Neural progenitor cell (in vitro differentiated cells): ENCODE data around the gene AADACL4. TPM values are rescaled to one million over a fixed set of nuclear protein-coding genes. Genes with fewer than 3 reads are reported as not detected.

Source experiments
- DNase-seq: peaks from one replicate; pipeline ENCODE4 v3.0.0-alpha.2; 2016; ENCODE audit warnings: low spot score
- H2AFZ ChIP-seq: fragments of 200-600 bp; sonication (generic); replicated peaks from 2 replicates; pipeline ENCODE4 v1.6.1; 2016; ENCODE audit warnings: antibody characterized with exemption
- H3F3A ChIP-seq: fragments of 200-600 bp; sonication (generic); 2 replicates; pipeline ENCODE4 v1.6.1; 2016; ENCODE audit warnings: antibody characterized with exemption, low read depth
- H3K27ac ChIP-seq: fragments of 200-600 bp; sonication (generic); 2 replicates; pipeline ENCODE4 v1.5.1; 2016; ENCODE audit warnings: mild to moderate bottlenecking
- H3K27me3 ChIP-seq: fragments of 200-600 bp; sonication (generic); 2 replicates; pipeline ENCODE4 v1.6.1; 2016; ENCODE audit warnings: mild to moderate bottlenecking, moderate library complexity
- H3K36me3 ChIP-seq: fragments of 200-600 bp; sonication (generic); 2 replicates; pipeline ENCODE4 v1.5.1; 2016
- H3K4me1 ChIP-seq: fragments of 200-600 bp; sonication (generic); 2 replicates; pipeline ENCODE4 v1.6.1; 2016; ENCODE audit warnings: mixed run types
- H3K4me2 ChIP-seq: fragments of 200-600 bp; sonication (generic); 2 replicates; pipeline ENCODE4 v1.6.1; 2016
- H3K4me3 ChIP-seq: fragments of 200-600 bp; sonication (generic); 2 replicates; pipeline ENCODE4 v1.5.1; 2016
- H3K79me2 ChIP-seq: fragments of 200-600 bp; sonication (generic); 2 replicates; pipeline ENCODE4 v1.6.1; 2016; ENCODE audit warnings: low read depth
- H3K9ac ChIP-seq: fragments of 200-600 bp; sonication (generic); 2 replicates; pipeline ENCODE4 v1.6.1; 2016
- H3K9me3 ChIP-seq: fragments of 200-600 bp; sonication (generic); 2 replicates; pipeline ENCODE4 v1.5.1; 2016; ENCODE audit warnings: low read depth
- H4K20me1 ChIP-seq: fragments of 200-600 bp; sonication (generic); 2 replicates; pipeline ENCODE4 v1.6.1; 2016; ENCODE audit warnings: low read depth
- H3K27ac Mint-ChIP-seq: 3 replicates; pipeline ENCODE4 v1.8.0; 2021; ENCODE audit warnings: mixed read lengths
- H3K27me3 Mint-ChIP-seq: 2 replicates; pipeline ENCODE4 v1.8.0; 2022; ENCODE audit warnings: low read depth, mild to moderate bottlenecking, inconsistent platforms, moderate library complexity, mixed read lengths; ENCODE audit not compliant: insufficient read depth
- H3K36me3 Mint-ChIP-seq: 3 replicates; pipeline ENCODE4 v1.8.0; 2021; ENCODE audit warnings: mixed read lengths
- H3K4me1 Mint-ChIP-seq: 3 replicates; pipeline ENCODE4 v1.8.0; 2021; ENCODE audit warnings: mixed read lengths
- H3K4me3 Mint-ChIP-seq: 3 replicates; pipeline ENCODE4 v1.8.0; 2021; ENCODE audit warnings: mild to moderate bottlenecking, moderate library complexity, mixed read lengths
- H3K9me3 Mint-ChIP-seq: 3 replicates; pipeline ENCODE4 v1.8.0; 2020; ENCODE audit warnings: mixed read lengths
- EZH2 ChIP-seq: fragments of 200-600 bp; sonication (generic); IDR thresholded peaks from 2 replicates; pipeline ENCODE4 v1.6.1; 2017; ENCODE audit warnings: antibody characterized with exemption, mild to moderate bottlenecking, moderate library complexity
- EZH2phosphoT487 ChIP-seq: fragments of 200-600 bp; sonication (generic); IDR thresholded peaks from 2 replicates; pipeline ENCODE4 v1.6.1; 2017; ENCODE audit warnings: antibody characterized with exemption
- total RNA-seq: library from RNA; depleted of rRNA; stranded (reverse); fragments of >200 nt; gene quantifications from 2 replicates; pipeline ENCODE4 v1.2.3, GENCODE V29; 2015; ENCODE audit warnings: low replicate concordance
- TF ChIP-seq, protein P1 (sequence below): fragments of 200-600 bp; sonication (generic); IDR thresholded peaks from 2 replicates; pipeline ENCODE4 v1.5.1; 2017; ENCODE audit warnings: antibody characterized with exemption, mild to moderate bottlenecking

Gene AADACL4
- total RNA-seq, 1 donor from 2014 or later: not detected

- no peaks in the 10 kb centered on the region for H3K9me3 ChIP-seq
- Mint-ChIP-seq H3K4me1 (peaks cover 19% of the 10 kb centered on the region), H3K9me3 (peaks cover 5% of the 10 kb centered on the region), H3K27ac (no peak overlapping the region), H3K27me3 (peaks cover 4% of the 10 kb centered on the region), H3K4me3 (no peak overlapping the region), H3K36me3 (no peaks in the 10 kb centered on the region)
- no peak overlapping the region for H3K4me3 ChIP-seq
- H3K9ac ChIP-seq: no peak overlapping the region
- DNase-seq: no peak
- no peaks in the 10 kb centered on the region for H3K27me3 ChIP-seq
- no peaks in the 10 kb centered on the region for H4K20me1 ChIP-seq
- H3K79me2 ChIP-seq: no peaks in the 10 kb centered on the region
- TF ChIP-seq EZH2 (no peak), EZH2phosphoT487 (no peak)
- no peak overlapping the region for H3K27ac ChIP-seq
- H3K4me1 ChIP-seq: peaks cover 27% of the 10 kb centered on the region
- no peaks in the 10 kb centered on the region for H3K36me3 ChIP-seq
- peaks cover 24% of the 10 kb centered on the region for H3F3A ChIP-seq
- no peak overlapping the region for H2AFZ ChIP-seq
- H3K4me2 ChIP-seq: no peak overlapping the region
Observed at GRCh38 chr1:12631571-12631970, 12.3 kb upstream of the AADACL4 start.

- TF ChIP-seq EZH2phosphoT487 (no peak), EZH2 (no peak)
- TF ChIP-seq, protein P1, sequence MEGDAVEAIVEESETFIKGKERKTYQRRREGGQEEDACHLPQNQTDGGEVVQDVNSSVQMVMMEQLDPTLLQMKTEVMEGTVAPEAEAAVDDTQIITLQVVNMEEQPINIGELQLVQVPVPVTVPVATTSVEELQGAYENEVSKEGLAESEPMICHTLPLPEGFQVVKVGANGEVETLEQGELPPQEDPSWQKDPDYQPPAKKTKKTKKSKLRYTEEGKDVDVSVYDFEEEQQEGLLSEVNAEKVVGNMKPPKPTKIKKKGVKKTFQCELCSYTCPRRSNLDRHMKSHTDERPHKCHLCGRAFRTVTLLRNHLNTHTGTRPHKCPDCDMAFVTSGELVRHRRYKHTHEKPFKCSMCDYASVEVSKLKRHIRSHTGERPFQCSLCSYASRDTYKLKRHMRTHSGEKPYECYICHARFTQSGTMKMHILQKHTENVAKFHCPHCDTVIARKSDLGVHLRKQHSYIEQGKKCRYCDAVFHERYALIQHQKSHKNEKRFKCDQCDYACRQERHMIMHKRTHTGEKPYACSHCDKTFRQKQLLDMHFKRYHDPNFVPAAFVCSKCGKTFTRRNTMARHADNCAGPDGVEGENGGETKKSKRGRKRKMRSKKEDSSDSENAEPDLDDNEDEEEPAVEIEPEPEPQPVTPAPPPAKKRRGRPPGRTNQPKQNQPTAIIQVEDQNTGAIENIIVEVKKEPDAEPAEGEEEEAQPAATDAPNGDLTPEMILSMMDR: no peak
- Histone ChIP-seq H3K27me3 (no peaks in the 10 kb centered on the region), H3K9ac (no peak overlapping the region), H3F3A (peaks cover 10% of the 10 kb centered on the region), H3K79me2 (no peaks in the 10 kb centered on the region), H2AFZ (no peak overlapping the region), H3K9me3 (no peaks in the 10 kb centered on the region), H3K4me3 (no peak overlapping the region), H3K4me1 (peaks cover 23% of the 10 kb centered on the region), H3K4me2 (no peak overlapping the region), H3K27ac (no peak overlapping the region), H3K36me3 (no peaks in the 10 kb centered on the region), H4K20me1 (no peaks in the 10 kb centered on the region)
- no peaks in the 10 kb centered on the region for H3K36me3 Mint-ChIP-seq
- H3K27me3 Mint-ChIP-seq: peaks cover 4% of the 10 kb centered on the region
- H3K4me1 Mint-ChIP-seq: peaks cover 8% of the 10 kb centered on the region
- no peak for DNase-seq
- H3K27ac Mint-ChIP-seq: no peak overlapping the region
- no peak overlapping the region for H3K4me3 Mint-ChIP-seq
- H3K9me3 Mint-ChIP-seq: peaks cover 12% of the 10 kb centered on the region
Observed at GRCh38 chr1:12634156-12634555, 9.7 kb upstream of the AADACL4 start.

DNA sequence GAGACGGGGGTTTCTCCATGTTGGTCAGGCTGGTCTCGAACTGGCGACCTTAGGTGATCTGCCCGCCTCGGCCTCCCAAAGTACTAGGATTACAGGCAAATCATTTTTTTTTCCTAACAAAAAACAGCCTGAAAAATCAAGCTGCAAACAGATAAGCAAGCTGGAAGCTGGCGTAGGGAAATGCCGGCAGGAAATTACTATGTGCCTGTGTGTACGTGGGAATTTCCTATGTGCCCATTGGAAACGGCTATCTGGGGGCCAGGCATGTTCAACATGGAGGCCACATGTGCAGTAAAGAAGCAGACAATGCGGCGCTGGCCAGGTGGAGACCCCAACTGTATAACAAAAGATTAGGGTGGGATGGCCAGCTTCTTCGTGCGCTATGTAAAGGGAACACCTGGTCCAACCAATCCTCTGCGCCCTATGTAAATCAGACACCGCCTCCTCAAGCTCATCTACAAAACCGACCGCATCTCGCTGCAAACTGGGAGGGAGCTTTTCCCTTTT, 9.1 kb upstream of the AADACL4 start:
- no peaks in the 10 kb centered on the region for H3K36me3 Mint-ChIP-seq
- H3K9me3 ChIP-seq: no peaks in the 10 kb centered on the region

More for the DNA sequence above, 9.1 kb upstream of the AADACL4 start:
- H3F3A ChIP-seq: peaks cover 4% of the 10 kb centered on the region
- Mint-ChIP-seq H3K9me3 (peaks cover 18% of the 10 kb centered on the region), H3K4me3 (no peak overlapping the region), H3K27ac (no peak overlapping the region), H3K27me3 (peaks cover 4% of the 10 kb centered on the region), H3K4me1 (peaks cover 3% of the 10 kb centered on the region)
- H3K36me3 ChIP-seq: no peaks in the 10 kb centered on the region
- no peak overlapping the region for H3K4me2 ChIP-seq
- H3K79me2 ChIP-seq: no peaks in the 10 kb centered on the region
- no peaks in the 10 kb centered on the region for H4K20me1 ChIP-seq
- H3K4me3 ChIP-seq: no peak overlapping the region
- no peak for DNase-seq
- H3K27me3 ChIP-seq: no peaks in the 10 kb centered on the region
- H3K27ac ChIP-seq: no peak overlapping the region
- no peak for TF ChIP-seq EZH2
- no peak for TF ChIP-seq EZH2phosphoT487
- TF ChIP-seq, protein P1: no peak
- no peak overlapping the region for H3K9ac ChIP-seq
- peaks cover 17% of the 10 kb centered on the region for H3K4me1 ChIP-seq
- H2AFZ ChIP-seq: no peak overlapping the region
